ENCODE data around the gene ANO2.
A peak's percentile ranks its signal among the peaks of the same experiment; 100 is the strongest.

The ANO2 gene

DNA sequence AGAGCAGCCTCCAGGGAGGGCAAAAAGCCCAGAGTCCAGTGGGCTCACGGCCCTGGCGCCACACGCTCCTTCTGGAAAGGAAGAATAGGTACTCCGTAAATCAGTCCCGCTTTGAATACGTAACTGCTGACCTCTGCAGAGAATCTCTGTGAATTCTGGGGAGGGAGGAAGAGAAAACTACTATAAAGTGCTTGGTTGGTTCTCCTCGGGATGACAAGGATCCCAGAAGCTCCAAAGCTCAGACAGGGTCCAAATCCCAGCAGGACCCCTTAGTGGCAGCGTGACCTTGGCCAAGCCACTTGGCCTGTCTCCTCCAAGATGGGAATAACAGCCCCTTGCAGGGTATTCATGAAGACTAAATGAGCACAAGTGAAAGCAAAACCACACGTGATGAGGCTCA, 31.7 kb downstream of the ANO2 start:
- TF ChIP-seq, protein P1, sequence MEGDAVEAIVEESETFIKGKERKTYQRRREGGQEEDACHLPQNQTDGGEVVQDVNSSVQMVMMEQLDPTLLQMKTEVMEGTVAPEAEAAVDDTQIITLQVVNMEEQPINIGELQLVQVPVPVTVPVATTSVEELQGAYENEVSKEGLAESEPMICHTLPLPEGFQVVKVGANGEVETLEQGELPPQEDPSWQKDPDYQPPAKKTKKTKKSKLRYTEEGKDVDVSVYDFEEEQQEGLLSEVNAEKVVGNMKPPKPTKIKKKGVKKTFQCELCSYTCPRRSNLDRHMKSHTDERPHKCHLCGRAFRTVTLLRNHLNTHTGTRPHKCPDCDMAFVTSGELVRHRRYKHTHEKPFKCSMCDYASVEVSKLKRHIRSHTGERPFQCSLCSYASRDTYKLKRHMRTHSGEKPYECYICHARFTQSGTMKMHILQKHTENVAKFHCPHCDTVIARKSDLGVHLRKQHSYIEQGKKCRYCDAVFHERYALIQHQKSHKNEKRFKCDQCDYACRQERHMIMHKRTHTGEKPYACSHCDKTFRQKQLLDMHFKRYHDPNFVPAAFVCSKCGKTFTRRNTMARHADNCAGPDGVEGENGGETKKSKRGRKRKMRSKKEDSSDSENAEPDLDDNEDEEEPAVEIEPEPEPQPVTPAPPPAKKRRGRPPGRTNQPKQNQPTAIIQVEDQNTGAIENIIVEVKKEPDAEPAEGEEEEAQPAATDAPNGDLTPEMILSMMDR (IDR thresholded peaks at IDR 0.05; ENCODE audit: insufficient read depth, low read length, poor library complexity, severe bottlenecking): no peak
- DNase-seq (ENCODE audit: extremely low read depth, insufficient read length): no peak
- H3K36me3 ChIP-seq (ENCODE audit: control insufficient read depth, insufficient read depth, low read length): no peaks in the 10 kb centered on the region
- no peak overlapping the region for H3K4me3 ChIP-seq (replicated peaks; ENCODE audit: low read depth, low read length)
- H3K27me3 ChIP-seq (replicated peaks; ENCODE audit: control insufficient read depth, insufficient read depth, low read length): no peaks in the 10 kb centered on the region; the same call in none of the 2 replicates

DNA sequence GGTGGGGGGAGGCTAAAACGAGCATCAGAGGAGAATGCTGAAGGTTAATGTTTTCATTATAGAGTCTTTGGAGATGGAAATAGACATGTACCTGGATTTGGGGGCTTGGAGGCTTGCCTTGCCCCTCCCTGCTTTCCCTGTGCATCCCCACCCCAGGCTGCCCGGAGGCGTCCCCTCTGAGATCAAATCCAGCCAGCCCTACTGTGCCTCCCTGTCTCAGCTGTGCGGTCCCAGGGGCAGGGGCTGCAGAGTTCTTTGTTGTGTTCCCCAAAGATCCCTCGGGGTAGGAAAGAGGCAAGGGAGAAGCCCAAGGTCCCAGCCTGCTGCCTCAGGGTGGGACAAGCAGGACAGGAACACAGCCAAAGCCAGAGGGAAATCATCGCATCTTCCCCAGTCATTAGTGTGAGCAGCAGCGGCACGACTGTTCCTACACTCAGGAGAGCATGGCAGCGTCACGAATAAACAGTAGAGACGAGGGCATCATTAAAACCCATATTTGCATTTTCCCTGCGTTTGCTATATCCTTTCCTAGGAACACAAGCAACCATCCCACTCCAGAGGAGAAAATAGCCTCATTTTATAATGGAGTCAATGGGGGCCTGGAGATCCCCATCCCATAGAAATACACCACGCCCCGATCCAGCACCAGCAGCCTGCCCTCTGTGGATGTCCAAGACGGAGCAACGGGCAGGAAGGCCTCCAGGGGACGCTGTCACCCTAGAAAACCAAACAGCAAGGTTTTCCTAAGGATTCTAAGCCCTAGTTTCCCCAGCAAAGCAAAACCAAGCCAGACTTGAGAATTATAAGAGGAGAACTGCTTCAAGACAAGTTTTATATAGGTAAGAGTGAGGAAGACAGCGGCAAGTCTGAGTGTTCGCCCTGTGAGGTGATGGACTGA, 32.4 kb downstream of the ANO2 start:
- DNase-seq (ENCODE audit: extremely low read depth, insufficient read length): no peak
- no peaks in the 10 kb centered on the region; the same call in 1 of the 2 replicates for H3K27me3 ChIP-seq (replicated peaks; ENCODE audit: control insufficient read depth, insufficient read depth, low read length)
- TF ChIP-seq, protein P1 (IDR thresholded peaks at IDR 0.05; ENCODE audit: insufficient read depth, low read length, poor library complexity, severe bottlenecking): peak; percentile 25
- H3K36me3 ChIP-seq (ENCODE audit: control insufficient read depth, insufficient read depth, low read length): no peaks in the 10 kb centered on the region
- no peak overlapping the region for H3K4me3 ChIP-seq (replicated peaks; ENCODE audit: low read depth, low read length)

DNA sequence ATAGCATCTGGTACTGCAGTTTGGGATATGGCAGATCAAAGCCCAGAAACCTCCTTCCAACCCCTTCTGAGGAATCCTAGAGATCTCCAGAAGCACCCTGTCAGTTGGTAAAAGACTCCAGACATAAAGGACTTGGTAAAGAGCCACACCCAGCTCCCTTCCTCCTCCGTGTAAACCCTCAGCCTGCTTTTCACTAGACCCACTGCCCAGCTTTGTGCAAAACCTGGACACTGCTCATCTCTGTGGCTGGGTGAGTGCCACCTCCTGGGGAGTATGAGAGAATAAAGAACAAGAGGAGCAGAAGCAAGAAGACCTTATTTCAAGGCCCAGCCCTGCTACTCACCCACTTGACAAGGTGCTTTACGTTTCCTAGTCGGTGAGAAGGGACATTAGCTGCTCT, 33.0 kb downstream of the ANO2 start:
- H3K27me3 ChIP-seq (replicated peaks; ENCODE audit: control insufficient read depth, insufficient read depth, low read length): no peaks in the 10 kb centered on the region; the same call in 1 of the 2 replicates
- TF ChIP-seq, protein P1 (IDR thresholded peaks at IDR 0.05; ENCODE audit: insufficient read depth, low read length, poor library complexity, severe bottlenecking): no peak

DNA sequence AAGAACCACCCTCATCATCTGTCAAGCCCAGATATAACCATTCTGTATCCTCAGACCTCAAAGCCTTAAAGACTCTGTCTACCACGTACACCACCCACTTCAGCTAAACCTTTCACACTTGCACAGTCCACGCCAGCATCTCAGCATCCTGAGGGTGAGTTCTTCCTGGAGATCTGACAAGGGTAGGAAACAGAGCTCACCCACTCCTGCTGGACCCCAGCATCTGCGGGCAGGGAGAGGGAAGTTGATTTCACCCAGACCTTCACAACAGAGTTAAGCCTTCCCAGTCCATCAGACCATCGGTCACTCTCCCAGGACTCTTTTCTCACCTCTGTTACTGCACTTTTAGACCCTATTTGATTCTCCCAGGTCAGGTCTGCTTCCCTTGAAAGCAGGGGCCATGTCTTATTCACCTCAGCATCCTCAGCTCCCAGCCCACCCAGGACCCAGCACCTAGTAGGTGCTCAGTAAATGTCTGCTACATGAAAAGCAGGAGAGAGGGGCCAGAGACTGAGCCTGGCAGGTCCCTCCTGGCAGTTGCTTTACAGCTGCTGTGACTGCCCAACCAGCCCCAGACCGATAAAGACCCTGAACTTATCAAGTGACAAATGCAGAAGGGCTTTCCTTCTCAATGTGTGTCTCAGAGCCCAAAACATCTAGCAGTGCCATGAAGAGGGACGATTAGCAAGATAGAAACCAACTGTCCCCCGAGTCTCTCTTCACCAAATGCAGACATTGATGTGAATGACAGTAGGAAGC, 34.1 kb downstream of the ANO2 start:
- no peak overlapping the region for H3K4me3 ChIP-seq (replicated peaks; ENCODE audit: low read depth, low read length)
- no peaks in the 10 kb centered on the region for H3K36me3 ChIP-seq (ENCODE audit: control insufficient read depth, insufficient read depth, low read length)
- H3K27me3 ChIP-seq (replicated peaks; ENCODE audit: control insufficient read depth, insufficient read depth, low read length): no peaks in the 10 kb centered on the region; the same call in 1 of the 2 replicates
- TF ChIP-seq, protein P1 (IDR thresholded peaks at IDR 0.05; ENCODE audit: insufficient read depth, low read length, poor library complexity, severe bottlenecking): no peak
- no peak for DNase-seq (ENCODE audit: extremely low read depth, insufficient read length)

More for the DNA sequence above, 33.0 kb downstream of the ANO2 start:
- Histone ChIP-seq H3K36me3 (ENCODE audit: control insufficient read depth, insufficient read depth, low read length) (no peaks in the 10 kb centered on the region), H3K4me3 (replicated peaks; ENCODE audit: low read depth, low read length) (no peak overlapping the region)
- DNase-seq (ENCODE audit: extremely low read depth, insufficient read length): no peak

DNA sequence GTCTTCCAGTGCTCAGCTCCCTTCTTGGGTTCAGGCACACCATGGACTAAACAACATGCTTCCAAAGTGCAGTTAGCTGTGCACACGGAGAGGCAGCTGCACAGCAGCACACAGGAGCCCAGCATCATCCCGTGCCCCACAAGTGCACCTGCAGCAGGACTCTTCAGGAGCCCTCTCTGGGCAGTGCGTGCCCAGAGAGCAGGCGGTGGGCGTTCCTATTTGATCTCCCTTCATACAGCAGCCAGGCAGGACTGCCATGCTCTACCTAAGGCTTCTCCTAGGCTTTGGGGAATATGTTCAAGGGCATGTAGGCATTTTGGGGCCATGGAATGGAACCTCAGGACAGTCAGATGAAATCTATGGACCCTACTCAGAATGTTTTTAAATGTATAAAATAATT, 35.5 kb downstream of the ANO2 start:
- no peak overlapping the region for H3K4me3 ChIP-seq (replicated peaks; ENCODE audit: low read depth, low read length)
- no peaks in the 10 kb centered on the region; the same call in 1 of the 2 replicates for H3K27me3 ChIP-seq (replicated peaks; ENCODE audit: control insufficient read depth, insufficient read depth, low read length)
- H3K36me3 ChIP-seq (ENCODE audit: control insufficient read depth, insufficient read depth, low read length): no peaks in the 10 kb centered on the region
- TF ChIP-seq, protein P1 (IDR thresholded peaks at IDR 0.05; ENCODE audit: insufficient read depth, low read length, poor library complexity, severe bottlenecking): no peak
- DNase-seq (ENCODE audit: extremely low read depth, insufficient read length): no peak

Measured in GM06990 (cell line).